ENCODE measurements around the gene WDFY2.

Gene WDFY2

DNA sequence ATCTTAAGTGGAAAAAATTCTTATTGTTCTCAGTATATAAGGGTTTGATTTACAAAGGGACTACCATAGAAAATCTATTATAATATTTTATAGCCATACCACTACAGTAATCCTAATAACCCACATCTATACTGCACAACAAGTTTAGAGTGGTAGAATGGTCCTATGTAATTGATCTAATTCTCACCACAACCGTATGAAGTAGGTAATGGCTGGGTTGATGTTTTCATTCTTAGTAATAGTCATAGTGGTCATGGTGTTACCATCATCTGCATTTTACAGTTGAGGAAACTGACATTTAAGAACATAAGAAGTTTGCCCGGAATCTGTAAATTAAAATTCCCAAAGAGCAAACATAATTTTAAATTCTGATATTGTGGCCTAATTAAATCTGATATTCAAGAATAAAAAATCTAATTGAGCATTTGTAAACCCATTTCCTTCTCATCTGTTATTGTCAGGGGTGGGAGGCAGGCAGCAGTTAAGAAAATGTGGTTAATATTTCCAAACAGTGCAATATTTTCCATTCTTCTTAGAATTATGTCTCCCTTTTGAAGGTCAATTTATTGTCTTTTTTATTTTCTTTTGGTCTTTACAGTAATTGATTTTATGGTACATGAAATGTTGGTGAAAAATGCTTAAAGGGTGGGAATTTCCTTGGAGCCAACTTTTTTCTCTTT, 154.1 kb downstream of the WDFY2 start:
- Histone ChIP-seq H2AFZ (ENCODE audit: low read depth, low read length) (no peak overlapping the region), H3K4me2 (ENCODE audit: insufficient read depth, low read length) (no peak overlapping the region), H3K36me3 (ENCODE audit: insufficient read depth, low read length) (peaks cover 14% of the 10 kb centered on the region; the same call in 1 of the 2 replicates), H3K9me3 (ENCODE audit: insufficient read depth, low read length, severe bottlenecking) (no peaks in the 10 kb centered on the region), H3K79me2 (ENCODE audit: insufficient read depth, low read length) (no peaks in the 10 kb centered on the region), H3K4me3 (ENCODE audit: low read depth in 1 of 2, low read length in 2 of 2) (no peak overlapping the region), H4K20me1 (ENCODE audit: insufficient read depth, low read length) (no peaks in the 10 kb centered on the region), H3K4me1 (ENCODE audit: insufficient read depth, low read length) (no peaks in the 10 kb centered on the region), H3K9ac (ENCODE audit: low read depth, low read length) (no peak overlapping the region), H3K27ac (ENCODE audit: low read length) (no peak overlapping the region), H3K27me3 (ENCODE audit: insufficient read depth, low read length, poor library complexity) (no peaks in the 10 kb centered on the region)
- DNase-seq (no peak), ATAC-seq (ENCODE audit: insufficient read depth, low read depth) (no peak)
- TF ChIP-seq CTCF (IDR thresholded peaks at IDR 0.05; ENCODE audit: borderline replicate concordance, extremely low read depth, low read length, poor library complexity, severe bottlenecking) (no peak), EZH2 (IDR thresholded peaks at IDR 0.05; ENCODE audit: borderline replicate concordance, low read depth, low read length, severe bottlenecking) (no peak)

DNA sequence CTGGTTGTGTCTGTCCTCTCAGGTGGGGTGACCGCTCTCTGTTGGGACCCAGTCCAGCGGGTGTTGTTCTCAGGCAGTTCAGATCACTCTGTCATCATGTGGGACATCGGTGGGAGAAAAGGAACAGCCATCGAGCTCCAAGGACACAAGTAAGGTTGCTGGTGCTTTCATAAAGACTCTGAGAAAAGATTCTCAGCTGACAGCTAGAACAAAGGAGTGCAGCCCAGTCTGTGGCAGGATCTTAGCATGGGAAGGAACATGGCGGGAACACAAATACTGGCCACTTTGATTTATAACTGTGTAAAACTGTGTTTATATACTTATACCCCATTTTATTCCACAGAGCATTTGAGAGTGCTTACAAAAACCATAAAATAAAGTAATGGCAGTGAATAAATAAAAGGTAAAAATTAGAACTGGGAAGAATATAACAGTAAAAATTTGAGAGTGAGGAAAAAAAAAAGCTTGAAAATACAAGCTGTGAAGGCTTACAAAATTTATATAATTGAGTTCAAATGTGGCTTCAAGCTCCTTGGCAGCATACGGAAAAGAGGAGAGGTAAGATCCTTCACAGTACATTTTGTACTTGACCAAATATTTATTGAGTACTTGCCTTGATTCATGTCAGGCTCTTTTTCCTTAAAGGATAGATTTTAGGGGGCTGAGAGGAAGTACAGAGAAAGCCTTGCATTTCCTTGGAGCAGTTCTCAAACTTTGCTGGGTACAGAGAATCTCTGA, 154.9 kb downstream of the WDFY2 start:
- Histone ChIP-seq H3K27ac (ENCODE audit: low read length) (no peak overlapping the region), H4K20me1 (ENCODE audit: insufficient read depth, low read length) (no peaks in the 10 kb centered on the region), H3K9me3 (ENCODE audit: insufficient read depth, low read length, severe bottlenecking) (no peaks in the 10 kb centered on the region), H3K27me3 (ENCODE audit: insufficient read depth, low read length, poor library complexity) (no peaks in the 10 kb centered on the region), H3K4me2 (ENCODE audit: insufficient read depth, low read length) (no peak overlapping the region), H3K79me2 (ENCODE audit: insufficient read depth, low read length) (no peaks in the 10 kb centered on the region), H3K36me3 (ENCODE audit: insufficient read depth, low read length) (peaks cover 14% of the 10 kb centered on the region; the same call in 1 of the 2 replicates), H3K4me3 (ENCODE audit: low read depth in 1 of 2, low read length in 2 of 2) (no peak overlapping the region), H3K4me1 (ENCODE audit: insufficient read depth, low read length) (no peaks in the 10 kb centered on the region), H3K9ac (ENCODE audit: low read depth, low read length) (no peak overlapping the region), H2AFZ (ENCODE audit: low read depth, low read length) (no peak overlapping the region)
- ATAC-seq (ENCODE audit: insufficient read depth, low read depth) (no peak), DNase-seq (no peak)
- TF ChIP-seq CTCF (IDR thresholded peaks at IDR 0.05; ENCODE audit: borderline replicate concordance, extremely low read depth, low read length, poor library complexity, severe bottlenecking) (no peak), EZH2 (IDR thresholded peaks at IDR 0.05; ENCODE audit: borderline replicate concordance, low read depth, low read length, severe bottlenecking) (no peak)

GRCh38 chr13:51740698-51741097, 156.4 kb downstream of the WDFY2 start:
- TF ChIP-seq CTCF (IDR thresholded peaks at IDR 0.05; ENCODE audit: borderline replicate concordance, extremely low read depth, low read length, poor library complexity, severe bottlenecking) = no peak
- TF ChIP-seq EZH2 (IDR thresholded peaks at IDR 0.05; ENCODE audit: borderline replicate concordance, low read depth, low read length, severe bottlenecking) = no peak
- DNase-seq = no peak
- no peak overlapping the region for H3K9ac ChIP-seq (ENCODE audit: low read depth, low read length)
- no peaks in the 10 kb centered on the region for H3K4me1 ChIP-seq (ENCODE audit: insufficient read depth, low read length)
- H3K27ac ChIP-seq (ENCODE audit: low read length) = no peak overlapping the region
- no peaks in the 10 kb centered on the region for H3K79me2 ChIP-seq (ENCODE audit: insufficient read depth, low read length)
- no peak for ATAC-seq (ENCODE audit: insufficient read depth, low read depth)
- H4K20me1 ChIP-seq (ENCODE audit: insufficient read depth, low read length) = no peaks in the 10 kb centered on the region
- H3K4me3 ChIP-seq (ENCODE audit: low read depth in 1 of 2, low read length in 2 of 2) = no peak overlapping the region
- no peak overlapping the region for H3K4me2 ChIP-seq (ENCODE audit: insufficient read depth, low read length)
- H3K9me3 ChIP-seq (ENCODE audit: insufficient read depth, low read length, severe bottlenecking) = no peaks in the 10 kb centered on the region
- peaks cover 14% of the 10 kb centered on the region; the same call in 1 of the 2 replicates for H3K36me3 ChIP-seq (ENCODE audit: insufficient read depth, low read length)
- H2AFZ ChIP-seq (ENCODE audit: low read depth, low read length) = no peak overlapping the region
- no peaks in the 10 kb centered on the region for H3K27me3 ChIP-seq (ENCODE audit: insufficient read depth, low read length, poor library complexity)
